Measurements from ENCODE around the gene KCNH1.

- TF ChIP-seq CEBPB (IDR thresholded peaks at IDR 0.05) (no peak), EP300 (IDR thresholded peaks at IDR 0.05; ENCODE audit: borderline replicate concordance) (no peak), FOXM1 (IDR thresholded peaks at IDR 0.05; ENCODE audit: borderline replicate concordance, low read depth) (no peak), EGR1 (IDR thresholded peaks at IDR 0.05) (no peak), RAD21 (IDR thresholded peaks at IDR 0.05; ENCODE audit: low read depth) (no peak), CREB1 (IDR thresholded peaks at IDR 0.05; ENCODE audit: low read depth) (no peak), YY1 (IDR thresholded peaks at IDR 0.05; ENCODE audit: low read depth) (no peak), ZBTB7A (IDR thresholded peaks at IDR 0.05; ENCODE audit: low read depth) (no peak)
- TF ChIP-seq, protein P1, sequence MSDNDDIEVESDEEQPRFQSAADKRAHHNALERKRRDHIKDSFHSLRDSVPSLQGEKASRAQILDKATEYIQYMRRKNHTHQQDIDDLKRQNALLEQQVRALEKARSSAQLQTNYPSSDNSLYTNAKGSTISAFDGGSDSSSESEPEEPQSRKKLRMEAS (IDR thresholded peaks at IDR 0.05), result no peak
- TF ChIP-seq, protein P2, sequence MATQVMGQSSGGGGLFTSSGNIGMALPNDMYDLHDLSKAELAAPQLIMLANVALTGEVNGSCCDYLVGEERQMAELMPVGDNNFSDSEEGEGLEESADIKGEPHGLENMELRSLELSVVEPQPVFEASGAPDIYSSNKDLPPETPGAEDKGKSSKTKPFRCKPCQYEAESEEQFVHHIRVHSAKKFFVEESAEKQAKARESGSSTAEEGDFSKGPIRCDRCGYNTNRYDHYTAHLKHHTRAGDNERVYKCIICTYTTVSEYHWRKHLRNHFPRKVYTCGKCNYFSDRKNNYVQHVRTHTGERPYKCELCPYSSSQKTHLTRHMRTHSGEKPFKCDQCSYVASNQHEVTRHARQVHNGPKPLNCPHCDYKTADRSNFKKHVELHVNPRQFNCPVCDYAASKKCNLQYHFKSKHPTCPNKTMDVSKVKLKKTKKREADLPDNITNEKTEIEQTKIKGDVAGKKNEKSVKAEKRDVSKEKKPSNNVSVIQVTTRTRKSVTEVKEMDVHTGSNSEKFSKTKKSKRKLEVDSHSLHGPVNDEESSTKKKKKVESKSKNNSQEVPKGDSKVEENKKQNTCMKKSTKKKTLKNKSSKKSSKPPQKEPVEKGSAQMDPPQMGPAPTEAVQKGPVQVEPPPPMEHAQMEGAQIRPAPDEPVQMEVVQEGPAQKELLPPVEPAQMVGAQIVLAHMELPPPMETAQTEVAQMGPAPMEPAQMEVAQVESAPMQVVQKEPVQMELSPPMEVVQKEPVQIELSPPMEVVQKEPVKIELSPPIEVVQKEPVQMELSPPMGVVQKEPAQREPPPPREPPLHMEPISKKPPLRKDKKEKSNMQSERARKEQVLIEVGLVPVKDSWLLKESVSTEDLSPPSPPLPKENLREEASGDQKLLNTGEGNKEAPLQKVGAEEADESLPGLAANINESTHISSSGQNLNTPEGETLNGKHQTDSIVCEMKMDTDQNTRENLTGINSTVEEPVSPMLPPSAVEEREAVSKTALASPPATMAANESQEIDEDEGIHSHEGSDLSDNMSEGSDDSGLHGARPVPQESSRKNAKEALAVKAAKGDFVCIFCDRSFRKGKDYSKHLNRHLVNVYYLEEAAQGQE (IDR thresholded peaks at IDR 0.05; ENCODE audit: low read depth), result no peak
- TF ChIP-seq, protein P3, sequence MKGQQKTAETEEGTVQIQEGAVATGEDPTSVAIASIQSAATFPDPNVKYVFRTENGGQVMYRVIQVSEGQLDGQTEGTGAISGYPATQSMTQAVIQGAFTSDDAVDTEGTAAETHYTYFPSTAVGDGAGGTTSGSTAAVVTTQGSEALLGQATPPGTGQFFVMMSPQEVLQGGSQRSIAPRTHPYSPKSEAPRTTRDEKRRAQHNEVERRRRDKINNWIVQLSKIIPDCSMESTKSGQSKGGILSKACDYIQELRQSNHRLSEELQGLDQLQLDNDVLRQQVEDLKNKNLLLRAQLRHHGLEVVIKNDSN (IDR thresholded peaks at IDR 0.05), result no peak
Measured at GRCh38 chr1:210920258-210920657, 213.7 kb downstream of the KCNH1 start.
